Gastrocnemius medialis (tissue), 4 donors: ENCODE results near the gene CERT1. TPM values are rescaled to one million over a fixed set of nuclear protein-coding genes. Genes with fewer than 3 reads are reported as not detected.

ENCODE experiments used
- ATAC-seq, 2 donors: fragments of 150-250 bp; one replicate each; pipeline ENCODE4 v1.9.1; 2016
- DNase-seq, 2 donors: peaks; one replicate each; pipeline ENCODE4 v3.0.0-alpha.2; 2019
- H3K27ac ChIP-seq, 4 donors: fragments of 200-600 bp; sonication (generic); 1 replicate in 1 of 4; 2 replicates in 3 of 4; pipeline ENCODE4 v1.5.1; 2016 to 2018; ENCODE audit warnings: mild to moderate bottlenecking in 2 of 4, moderate library complexity in 1 of 4
- H3K27me3 ChIP-seq, 3 donors: fragments of 200-600 bp; sonication (generic) in 2 of 3; 1 replicate in 1 of 3; 2 replicates in 2 of 3; pipeline versions ENCODE4 v1.5.1 to v1.6.0; 2016 to 2019; ENCODE audit warnings: mild to moderate bottlenecking in 1 of 3, moderate library complexity in 1 of 3
- H3K36me3 ChIP-seq, 2 donors: fragments of 200-600 bp; sonication (generic) in 1 of 2; one replicate each; pipeline ENCODE4 v1.5.1; 2017 to 2018
- H3K4me1 ChIP-seq, 2 donors: fragments of 200-600 bp; sonication (generic) in 1 of 2; one replicate each; pipeline ENCODE4 v1.5.1; 2016 to 2017; ENCODE audit warnings: mild to moderate bottlenecking in 2 of 2
- H3K4me3 ChIP-seq, 4 donors: fragments of 200-600 bp; sonication (generic) in 3 of 4; 1 replicate in 1 of 4; 2 replicates in 3 of 4; pipeline ENCODE4 v1.5.1; 2016 to 2019; ENCODE audit warnings: mild to moderate bottlenecking in 2 of 4
- H3K9me3 ChIP-seq, 3 donors: fragments of 200-600 bp; sonication (generic) in 2 of 3; 1 replicate in 1 of 3; 2 replicates in 2 of 3; pipeline ENCODE4 v1.5.1; 2016 to 2019
- CTCF ChIP-seq, 5 experiments: fragments of 450-650 bp in 3 of 5; fragments of 200-600 bp in 2 of 5; sonication (generic) in 2 of 5; IDR thresholded peaks in 4 of 5; conservative IDR thresholded peaks in 1 of 5; 1 replicate in 4 of 5; 2 replicates in 1 of 5; pipeline ENCODE4 v1.5.1; 2016 to 2019; ENCODE audit warnings: antibody characterized with exemption in 5 of 5, mild to moderate bottlenecking in 3 of 5, moderate library complexity in 3 of 5
- POLR2A ChIP-seq, 2 donors: fragments of 450-650 bp; IDR thresholded peaks; one replicate each; pipeline ENCODE4 v1.6.1; 2017; ENCODE audit warnings: antibody characterized with exemption in 2 of 2, mild to moderate bottlenecking in 2 of 2, moderate library complexity in 2 of 2
- in situ Hi-C, 4 donors: fragments of 200-750 bp; cut with MboI; loops; one replicate each; pipeline versions ENCODE4 v1.15.0 to v1.8.0; 2017; ENCODE audit warnings: low sequenced_read_pairs in 4 of 4
- intact Hi-C: fragments of 100-400 bp; cut with DNase I; formaldehyde crosslinking; loops from one replicate; pipeline ENCODE4 v1.15.1; 2023; ENCODE audit warnings: low total_unique reads
- total RNA-seq, 4 donors: library from RNA; depleted of rRNA; stranded (reverse); fragments of >200 nt; gene quantifications; one replicate each; pipeline versions ENCODE4 v1.1.0 to v1.2.3, GENCODE V29; 2016

The CERT1 gene
- total RNA-seq, 4 donors from 2014 or later: 30.8 to 50.6 (median 41.9) TPM

- TF ChIP-seq CTCF (IDR thresholded peaks at IDR 0.05 in 4 of 5, conservative IDR thresholded peaks at IDR 0.05 in 1 of 5) (no peak), POLR2A (IDR thresholded peaks at IDR 0.05) (no peak)
- Histone ChIP-seq H3K9me3 (no peaks in the 10 kb centered on the region), H3K4me3 (no peak overlapping the region), H3K4me1 (peaks cover 6% of the 10 kb centered on the region in 2 donors), H3K27me3 (no peaks in the 10 kb centered on the region), H3K36me3 (no peaks in the 10 kb centered on the region), H3K27ac (no peak overlapping the region)
- in situ Hi-C loops (no loop called here), intact Hi-C loops (no loop called here)
- ATAC-seq (no peak), DNase-seq (no peak)
Observed at GRCh38 chr5:75532190-75532589, 20.8 kb upstream of the CERT1 start.

- H3K4me1 ChIP-seq: peaks cover 1 to 18% of the 10 kb centered on the region in 2 donors
- intact Hi-C loops: no loop called here
- DNase-seq (no peak), ATAC-seq (no peak)
- H3K27ac ChIP-seq: no peak overlapping the region
- H3K36me3 ChIP-seq: no peaks in the 10 kb centered on the region
- TF ChIP-seq CTCF (IDR thresholded peaks at IDR 0.05 in 4 of 5, conservative IDR thresholded peaks at IDR 0.05 in 1 of 5) (no peak), POLR2A (IDR thresholded peaks at IDR 0.05) (no peak)
- no peaks in the 10 kb centered on the region for H3K9me3 ChIP-seq
- H3K4me3 ChIP-seq: no peak overlapping the region
- in situ Hi-C loops: no loop called here
- no peaks in the 10 kb centered on the region for H3K27me3 ChIP-seq
Observed at GRCh38 chr5:75529185-75529584, 17.8 kb upstream of the CERT1 start.

- no peak for DNase-seq
- Histone ChIP-seq H3K4me1 (peaks cover 7 to 23% of the 10 kb centered on the region in 2 donors), H3K27me3 (no peaks in the 10 kb centered on the region), H3K9me3 (no peaks in the 10 kb centered on the region), H3K4me3 (no peak overlapping the region), H3K27ac (no peak overlapping the region), H3K36me3 (no peaks in the 10 kb centered on the region)
- no peak for TF ChIP-seq POLR2A (IDR thresholded peaks at IDR 0.05)
- no peak for TF ChIP-seq CTCF (IDR thresholded peaks at IDR 0.05 in 4 of 5, conservative IDR thresholded peaks at IDR 0.05 in 1 of 5)
- in situ Hi-C loops: no loop called here
- intact Hi-C loops: no loop called here
- ATAC-seq: no peak
Observed at GRCh38 chr5:75526070-75526469, 14.6 kb upstream of the CERT1 start.

- in situ Hi-C loops: no loop called here
- intact Hi-C loops: no loop called here
- DNase-seq (no peak), ATAC-seq (no peak)
- Histone ChIP-seq H3K4me1 (peaks cover 7 to 23% of the 10 kb centered on the region in 2 donors), H3K27ac (no peak overlapping the region), H3K27me3 (no peaks in the 10 kb centered on the region), H3K9me3 (no peaks in the 10 kb centered on the region), H3K36me3 (no peaks in the 10 kb centered on the region), H3K4me3 (no peak overlapping the region)
- no peak for TF ChIP-seq POLR2A (IDR thresholded peaks at IDR 0.05)
- TF ChIP-seq CTCF (IDR thresholded peaks at IDR 0.05 in 4 of 5, conservative IDR thresholded peaks at IDR 0.05 in 1 of 5): no peak
Observed at GRCh38 chr5:75525344-75525743, 13.9 kb upstream of the CERT1 start.

DNA sequence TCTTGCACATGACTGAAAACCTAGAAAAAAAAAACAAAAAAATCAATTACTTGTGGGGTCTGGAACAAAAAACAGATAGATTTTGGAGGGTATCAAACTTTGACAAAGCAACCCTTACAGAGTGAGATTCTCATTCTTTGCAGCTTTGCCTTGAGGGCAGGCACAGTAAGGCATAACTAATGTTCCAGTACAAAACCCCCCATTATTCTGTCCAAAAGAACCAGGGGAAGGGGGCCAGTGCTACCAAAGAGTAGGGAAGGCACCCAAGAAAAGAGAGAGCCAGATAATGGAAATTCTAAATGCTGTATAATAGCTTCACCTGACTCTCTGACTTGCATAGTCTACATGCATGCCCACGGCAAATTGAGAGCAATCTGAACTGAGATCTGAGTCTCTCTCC lies 13.2 kb upstream of the CERT1 start:
- intact Hi-C loops: no loop called here
- ATAC-seq (no peak), DNase-seq (no peak)
- no peak for TF ChIP-seq CTCF (IDR thresholded peaks at IDR 0.05 in 4 of 5, conservative IDR thresholded peaks at IDR 0.05 in 1 of 5)
- no peak for TF ChIP-seq POLR2A (IDR thresholded peaks at IDR 0.05)
- H3K36me3 ChIP-seq: no peaks in the 10 kb centered on the region
- no peak overlapping the region for H3K27ac ChIP-seq
- no peaks in the 10 kb centered on the region for H3K9me3 ChIP-seq
- H3K27me3 ChIP-seq: no peaks in the 10 kb centered on the region
- H3K4me3 ChIP-seq: no peak overlapping the region
- in situ Hi-C loops: loop anchor here in 2 of 4 donors (25.0 kb wide), 1 partner anchor 187 kb away; the partner anchor contains the start of gene HMGCR (in 2 of the 2)
- H3K4me1 ChIP-seq: peaks cover 7 to 23% of the 10 kb centered on the region in 2 donors
